ENCODE measurements around the gene AK1. TPM values are rescaled to one million over a fixed set of nuclear protein-coding genes. Genes with fewer than 3 reads are reported as not detected.

The AK1 gene
- total RNA-seq, 1 experiment from 2014 or later: 31.6 TPM

- Histone ChIP-seq H3K56ac (ENCODE audit: insufficient read length, low read depth, low read length) (no peak overlapping the region), H2BK120ac (ENCODE audit: low read depth, low read length, poor library complexity, severe bottlenecking) (no peak overlapping the region), H4K5ac (ENCODE audit: insufficient read length, low read depth, low read length) (no peak overlapping the region), H2BK20ac (ENCODE audit: low read depth, low read length, poor library complexity, severe bottlenecking) (no peak overlapping the region), H3K4ac (ENCODE audit: low read depth, low read length) (no peak overlapping the region), H3K79me1 (ENCODE audit: insufficient read depth, low read depth, low read length, poor library complexity, severe bottlenecking) (no peaks in the 10 kb centered on the region), H3K9ac (ENCODE audit: extremely low read depth, insufficient read length, low read length) (no peak overlapping the region), H3K27me3 (ENCODE audit: insufficient read depth, low read length) (no peaks in the 10 kb centered on the region), H2AFZ (ENCODE audit: low read length) (no peak overlapping the region), H2BK12ac (ENCODE audit: insufficient read length, low read depth, low read length) (no peak overlapping the region), H4K91ac (ENCODE audit: insufficient read length, low read depth, low read length) (no peak overlapping the region), H4K8ac (replicated peaks; ENCODE audit: insufficient read length, low read depth, low read length) (no peak overlapping the region), H3K23me2 (ENCODE audit: insufficient read length, low read depth, low read length, poor library complexity, severe bottlenecking) (peaks cover 12% of the 10 kb centered on the region), H2BK15ac (ENCODE audit: low read depth, low read length) (no peak overlapping the region), H3K14ac (ENCODE audit: insufficient read depth, low read length) (no peak overlapping the region), H3T11ph (ENCODE audit: low read length) (no peak overlapping the region), H2BK5ac (ENCODE audit: insufficient read length, low read length) (no peak overlapping the region), H3K9me3 (ENCODE audit: control insufficient read depth, low read depth, low read length) (no peaks in the 10 kb centered on the region), H3K79me2 (ENCODE audit: insufficient read depth, low read length) (no peaks in the 10 kb centered on the region), H3K23ac (ENCODE audit: insufficient read length, low read depth, low read length) (no peak overlapping the region), H2AK5ac (ENCODE audit: insufficient read length, low read length) (no peak overlapping the region), H3K4me2 (ENCODE audit: insufficient read depth, insufficient read length, low read length) (no peak overlapping the region), H4K20me1 (ENCODE audit: control insufficient read depth, insufficient read depth, insufficient read length) (no peaks in the 10 kb centered on the region), H3K27ac (ENCODE audit: insufficient read length, low read depth, low read length) (no peak overlapping the region), H3K18ac (ENCODE audit: insufficient read length, low read depth, low read length) (no peak overlapping the region), H3K4me1 (ENCODE audit: insufficient read depth, low read length) (no peaks in the 10 kb centered on the region)
- Mint-ChIP-seq H3K27me3 (ENCODE audit: low read depth) (no peaks in the 10 kb centered on the region), H3K4me1 (peaks cover 2 to 16% of the 10 kb centered on the region in 2 experiments; a peak in 3 of 4 replicates), H3K9me3 (no peaks in the 10 kb centered on the region), H3K36me3 (ENCODE audit: insufficient read depth in 1 of 3, low read depth in 3 of 3) (peaks cover 0 to 6% (median 0%) of the 10 kb centered on the region in 3 experiments; a peak in 3 of 7 replicates), H3K4me3 (no peak overlapping the region), H3K27ac (no peak overlapping the region; a peak in 1 of 7 replicates)
- WGBS (ENCODE audit: extremely low coverage, insufficient read length, low lambda C conversion rate): no CpG with 5 or more reads among the region's 10 CpGs
- TF ChIP-seq, protein P1, sequence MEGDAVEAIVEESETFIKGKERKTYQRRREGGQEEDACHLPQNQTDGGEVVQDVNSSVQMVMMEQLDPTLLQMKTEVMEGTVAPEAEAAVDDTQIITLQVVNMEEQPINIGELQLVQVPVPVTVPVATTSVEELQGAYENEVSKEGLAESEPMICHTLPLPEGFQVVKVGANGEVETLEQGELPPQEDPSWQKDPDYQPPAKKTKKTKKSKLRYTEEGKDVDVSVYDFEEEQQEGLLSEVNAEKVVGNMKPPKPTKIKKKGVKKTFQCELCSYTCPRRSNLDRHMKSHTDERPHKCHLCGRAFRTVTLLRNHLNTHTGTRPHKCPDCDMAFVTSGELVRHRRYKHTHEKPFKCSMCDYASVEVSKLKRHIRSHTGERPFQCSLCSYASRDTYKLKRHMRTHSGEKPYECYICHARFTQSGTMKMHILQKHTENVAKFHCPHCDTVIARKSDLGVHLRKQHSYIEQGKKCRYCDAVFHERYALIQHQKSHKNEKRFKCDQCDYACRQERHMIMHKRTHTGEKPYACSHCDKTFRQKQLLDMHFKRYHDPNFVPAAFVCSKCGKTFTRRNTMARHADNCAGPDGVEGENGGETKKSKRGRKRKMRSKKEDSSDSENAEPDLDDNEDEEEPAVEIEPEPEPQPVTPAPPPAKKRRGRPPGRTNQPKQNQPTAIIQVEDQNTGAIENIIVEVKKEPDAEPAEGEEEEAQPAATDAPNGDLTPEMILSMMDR (conservative IDR thresholded peaks at IDR 0.05): no peak
- DNase-seq: no peak
Measured at GRCh38 chr9:127873886-127874285, 3.6 kb downstream of the AK1 start.

Measured in H9 (cell line).